B cell (primary cell): ENCODE data around the gene TSNAX.

Source experiments
- CTCF ChIP-seq: fragments of 200-600 bp; IDR thresholded peaks from one replicate; pipeline ENCODE4 v1.8.0; 2022; ENCODE audit warnings: antibody characterized with exemption, mild to moderate bottlenecking
- EZH2 ChIP-seq: IDR thresholded peaks from 2 replicates; pipeline ENCODE4 v1.6.1; 2012; ENCODE audit warnings: borderline replicate concordance, low read depth, mild to moderate bottlenecking, moderate library complexity, low read length; ENCODE audit not compliant: insufficient read depth, poor library complexity, severe bottlenecking

- TF ChIP-seq CTCF (no peak), EZH2 (no peak)
These were observed 67.9 kb downstream of the TSNAX start for GRCh38 chr1:231596337-231596791.
